ENCODE results near the gene TNFAIP8L2. TPM values are rescaled to one million over a fixed set of nuclear protein-coding genes. Genes with fewer than 3 reads are reported as not detected.

TNFAIP8L2 gene
- total RNA-seq: not detected in 2 replicates

DNA sequence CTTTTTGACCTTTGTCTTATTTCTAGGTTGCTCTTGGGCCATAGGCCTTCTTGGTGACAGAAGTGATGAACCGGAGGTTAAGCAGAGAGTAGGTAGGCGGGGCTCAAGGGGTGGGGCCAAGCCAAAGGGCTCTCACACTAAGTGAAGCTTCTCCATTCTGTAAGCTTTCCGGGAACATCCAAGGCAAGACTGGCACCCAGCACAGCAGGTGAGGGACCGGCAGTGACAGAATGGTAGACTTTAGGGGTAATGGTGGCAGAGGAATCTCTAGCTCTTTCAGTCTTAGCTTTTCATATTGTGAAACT is at the start of gene TNFAIP8L2:
TSS of gene TNFAIP8L2 (plus strand) at position 135 of the 305 bp plus-strand sequence. CDS start 2,049 bp downstream, outside the sequence.

DNA sequence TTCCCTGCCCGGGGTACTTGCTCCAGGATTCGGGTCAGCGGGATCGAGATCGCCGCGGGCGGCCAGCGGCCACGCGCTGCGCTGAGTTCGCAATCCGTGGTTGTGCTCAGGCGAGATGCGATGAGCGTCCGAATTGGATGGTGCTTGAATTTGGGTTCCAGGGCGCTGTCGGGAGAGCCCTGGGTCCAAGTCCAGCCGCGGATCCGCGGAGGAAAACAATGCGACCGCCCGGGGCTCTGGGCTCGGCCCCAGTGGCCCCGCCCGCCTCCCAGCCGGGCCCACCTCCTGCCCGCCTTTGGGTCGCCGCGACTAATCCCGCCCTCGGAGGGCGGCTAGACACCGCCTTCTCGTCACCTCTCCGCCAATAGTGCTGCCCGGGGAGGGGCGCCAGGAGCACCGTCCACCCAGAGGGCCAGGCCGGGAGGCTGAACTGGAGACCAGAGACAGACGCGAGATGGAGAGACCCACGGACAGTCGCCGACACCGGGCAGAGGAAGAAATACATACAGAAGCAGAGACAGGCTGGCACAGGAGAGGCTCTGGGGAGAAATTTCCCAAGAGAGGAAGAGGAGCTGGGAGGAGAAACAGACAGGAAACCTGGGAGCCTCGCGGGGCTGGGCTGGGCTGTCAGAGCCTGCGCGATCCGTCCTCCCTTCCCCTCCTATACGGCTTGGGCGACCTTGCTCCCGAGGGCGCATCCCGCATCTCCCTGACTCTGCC is 9.9 kb upstream of the TNFAIP8L2 start, which contains the start of gene SEMA6C:
TSS of gene SEMA6C (minus strand) at position 220 of the 720 bp plus-strand sequence. CDS start 4,010 bp downstream, outside the sequence.

DNA sequence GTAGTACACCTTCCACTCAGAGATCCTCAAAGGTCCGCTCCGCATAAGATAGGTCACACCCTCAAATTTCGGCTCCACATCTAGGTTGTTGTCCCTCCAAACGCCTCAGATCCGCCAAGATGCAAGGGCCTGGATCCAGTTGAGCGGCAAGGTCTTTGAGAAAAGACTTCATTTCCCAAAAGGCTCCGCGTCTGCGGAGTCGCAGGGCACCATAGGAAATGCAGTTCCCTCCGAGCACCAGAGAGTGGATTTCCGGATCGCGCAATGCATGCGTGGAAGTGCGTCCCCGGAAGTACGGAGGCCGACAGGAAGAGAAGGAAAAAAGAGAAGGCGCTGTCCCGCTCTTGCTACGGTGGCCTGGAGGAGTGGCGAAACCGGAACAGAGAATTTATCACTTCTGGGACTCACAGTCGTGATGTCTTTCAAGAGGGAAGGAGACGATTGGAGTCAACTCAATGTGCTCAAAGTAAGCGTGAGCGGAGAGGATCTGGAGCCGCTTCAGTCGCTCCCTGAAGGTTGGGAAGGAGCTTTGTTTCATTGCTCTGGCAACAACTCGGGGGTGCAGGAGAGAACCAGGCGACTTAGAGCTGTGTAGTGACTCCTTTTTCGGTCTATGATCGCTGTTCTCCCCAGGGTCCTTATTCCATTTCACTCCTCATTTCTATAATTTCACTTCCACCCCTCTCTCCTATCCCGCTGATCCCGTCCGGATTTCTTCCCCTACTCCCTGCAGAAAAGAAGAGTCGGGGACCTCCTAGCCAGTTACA is 9.5 kb downstream of the TNFAIP8L2 start, which contains the start of the genes LYSMD1 and SCNM1:
TSS of gene LYSMD1 (minus strand) at position 165 of the 767 bp plus-strand sequence. CDS start 644 bp downstream, outside the sequence.
TSS of gene SCNM1 (plus strand) at position 407 of the 767 bp plus-strand sequence. CDS start at position 416, 9 bp downstream.

DNA sequence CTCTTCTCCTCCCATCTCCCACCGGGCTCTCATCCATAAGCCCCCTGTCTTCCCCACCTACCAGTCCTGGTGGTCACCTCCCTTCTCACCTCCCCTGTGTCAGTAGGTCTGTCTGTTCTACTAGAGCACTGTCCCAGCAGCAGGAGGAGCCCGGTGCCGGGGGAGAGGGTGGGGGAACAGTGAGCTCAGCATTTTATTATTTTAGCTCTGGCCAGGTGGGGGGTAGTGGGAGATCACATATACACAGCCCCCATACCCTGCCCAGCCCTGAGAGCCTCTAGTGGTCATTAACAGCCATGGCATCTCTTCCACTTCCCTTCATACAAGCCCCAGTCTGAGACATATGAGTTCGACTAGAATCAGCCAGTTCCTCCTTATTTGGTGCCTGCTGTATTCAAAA is 19.4 kb downstream of the TNFAIP8L2 start, which contains the start of gene TMOD4:
TSS of gene TMOD4 (minus strand) at position 119 of the 400 bp plus-strand sequence. CDS start 1,106 bp downstream, outside the sequence.

DNA sequence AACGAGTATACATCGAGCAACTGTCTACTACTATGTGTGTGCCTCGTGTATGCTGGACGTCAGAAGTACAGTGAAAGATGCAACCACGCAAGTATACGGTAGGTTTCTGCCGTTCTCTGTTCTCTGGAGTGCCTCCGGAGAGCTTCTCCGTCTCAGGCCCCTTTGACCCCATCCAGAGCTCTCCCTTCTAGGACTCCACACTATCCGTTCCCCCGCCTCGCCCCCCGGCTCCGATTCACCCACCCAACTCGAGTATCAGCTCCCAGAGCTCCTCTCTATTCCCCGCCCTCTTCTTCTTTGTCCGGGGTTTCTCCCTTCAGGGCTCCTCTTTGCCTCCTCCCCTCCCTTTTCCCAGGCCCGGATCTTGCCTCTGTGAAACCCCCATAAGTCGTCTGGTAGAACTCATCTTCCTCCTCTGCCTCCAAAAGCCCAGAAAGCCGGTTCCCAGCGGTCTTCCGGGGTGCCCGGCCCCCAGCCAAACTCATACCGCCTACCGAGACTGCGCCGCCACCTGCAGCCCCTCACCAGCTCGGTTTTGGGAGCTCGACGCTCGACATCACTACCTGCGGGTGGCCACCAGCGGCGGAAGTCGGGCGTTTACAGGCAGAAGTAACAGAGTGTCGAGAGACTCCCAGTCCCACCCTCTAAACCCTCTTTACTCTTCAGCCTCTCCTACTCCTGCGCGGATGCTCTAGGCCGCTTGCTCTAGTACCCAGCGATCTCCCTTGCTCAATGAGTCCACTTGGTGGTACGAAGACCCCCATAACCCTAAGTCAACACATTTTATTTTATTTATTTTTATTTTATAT is 33.4 kb downstream of the TNFAIP8L2 start, which contains the start of gene VPS72:
TSS of gene VPS72 (minus strand) at position 561 of the 809 bp plus-strand sequence. CDS start at position 485, 76 bp downstream.

DNA sequence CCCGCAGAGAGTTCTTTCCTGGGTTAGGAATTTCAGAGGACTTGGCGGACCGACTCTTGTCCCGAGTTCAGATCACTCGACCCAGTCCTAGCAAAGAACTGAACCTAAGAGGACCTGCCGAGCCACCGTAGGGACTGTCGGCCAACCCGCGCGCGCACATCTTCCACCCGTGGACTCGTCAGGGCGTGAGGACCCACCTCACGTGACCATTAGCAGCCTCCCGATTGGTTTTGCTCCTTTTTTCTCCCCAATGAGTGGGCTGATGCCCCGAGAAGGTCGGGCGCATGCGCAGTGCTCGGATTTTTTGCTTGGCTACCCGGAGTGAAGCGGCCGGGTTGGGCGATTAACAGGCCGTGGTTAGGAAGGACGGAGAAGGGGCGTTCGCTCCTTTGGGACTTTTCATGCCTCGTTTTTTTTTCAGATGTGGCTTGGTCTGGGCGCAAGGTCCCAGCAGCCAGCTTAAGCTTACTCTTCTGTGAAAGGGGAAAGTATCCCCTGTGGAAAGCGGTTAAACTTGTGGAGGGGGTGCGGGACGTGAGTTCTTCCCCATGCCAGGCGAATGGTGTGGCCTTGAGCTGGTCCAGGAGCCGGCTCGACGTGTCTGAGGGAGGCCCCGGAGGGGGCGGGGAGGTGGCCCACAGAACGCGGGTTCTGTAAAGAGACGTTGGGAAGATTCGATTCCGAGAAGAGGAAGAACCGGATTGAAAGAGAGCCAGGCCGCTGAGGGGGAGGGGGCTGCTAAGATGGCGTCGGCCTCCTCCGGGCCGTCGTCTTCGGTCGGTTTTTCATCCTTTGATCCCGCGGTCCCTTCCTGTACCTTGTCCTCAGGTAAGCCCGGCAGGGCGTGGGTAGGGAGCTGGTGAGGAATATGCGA is 42.0 kb downstream of the TNFAIP8L2 start, which contains the start of gene PIP5K1A:
TSS of gene PIP5K1A (plus strand) at position 299 of the 874 bp plus-strand sequence. CDS start at position 744, 445 bp downstream.

Other genes starting within 250 kb of the TNFAIP8L2 start
- 28.9 and 42.6 TPM in 2 replicates for gene SETDB1, start 230.3 kb upstream of the TNFAIP8L2 start, total RNA-seq
- 61.1 and 71.1 TPM in 2 replicates for gene CERS2, start 181.8 kb upstream of the TNFAIP8L2 start, total RNA-seq
- gene ANXA9, start 174.4 kb upstream of the TNFAIP8L2 start, total RNA-seq: not detected in 2 replicates
- 4.5 and 6.2 TPM in 2 replicates for gene MINDY1, start 149.7 kb upstream of the TNFAIP8L2 start, total RNA-seq
- gene PRUNE1, start 148.2 kb upstream of the TNFAIP8L2 start, total RNA-seq: 4.2 and 5.0 TPM in 2 replicates
- 0.32 and 0.46 TPM in 2 replicates for gene BNIPL, start 120.1 kb upstream of the TNFAIP8L2 start, total RNA-seq
- gene C1orf56, start 108.9 kb upstream of the TNFAIP8L2 start, total RNA-seq: 1.3 and 1.5 TPM in 2 replicates
- 67.6 and 76.9 TPM in 2 replicates for gene CDC42SE1, start 97.0 kb upstream of the TNFAIP8L2 start, total RNA-seq
- 3.8 and 5.8 TPM in 2 replicates for gene MLLT11, start 96.3 kb upstream of the TNFAIP8L2 start, total RNA-seq
- 4.5 and 6.5 TPM in 2 replicates for gene GABPB2, start 85.9 kb upstream of the TNFAIP8L2 start, total RNA-seq
- gene SEMA6C, start 10.0 kb upstream of the TNFAIP8L2 start, total RNA-seq: 5.8 and 8.8 TPM in 2 replicates
- 2.6 and 4.4 TPM in 2 replicates for gene LYSMD1, start 9.3 kb downstream of the TNFAIP8L2 start, total RNA-seq
- gene SCNM1, start 9.5 kb downstream of the TNFAIP8L2 start, total RNA-seq: 20.4 and 20.5 TPM in 2 replicates
- not detected in 2 replicates for gene TMOD4, start 19.3 kb downstream of the TNFAIP8L2 start, total RNA-seq
- gene VPS72, start 33.5 kb downstream of the TNFAIP8L2 start, total RNA-seq: 69.8 and 76.7 TPM in 2 replicates
- 45.1 and 48.6 TPM in 2 replicates for gene PIP5K1A, start 41.9 kb downstream of the TNFAIP8L2 start, total RNA-seq
- gene PSMD4, start 98.1 kb downstream of the TNFAIP8L2 start, total RNA-seq: 255 and 270 TPM in 2 replicates
- gene ZNF687, start 125.7 kb downstream of the TNFAIP8L2 start, total RNA-seq: 6.7 and 6.8 TPM in 2 replicates
- gene PI4KB, start 170.8 kb downstream of the TNFAIP8L2 start, total RNA-seq: 29.2 and 37.8 TPM in 2 replicates
- gene RFX5, start 190.6 kb downstream of the TNFAIP8L2 start, total RNA-seq: 44.8 and 63.5 TPM in 2 replicates
- gene SELENBP1, start 216.1 kb downstream of the TNFAIP8L2 start, total RNA-seq: 11.0 and 18.7 TPM in 2 replicates
- 409 and 511 TPM in 2 replicates for gene PSMB4, start 242.9 kb downstream of the TNFAIP8L2 start, total RNA-seq